A549 (cell line): ENCODE results near the gene CNTN3. TPM values are rescaled to one million over a fixed set of nuclear protein-coding genes. Genes with fewer than 3 reads are reported as not detected.

ENCODE experiments used
- ATAC-seq, 2 experiments: fragments of 200-7000 bp in 1 of 2; fragments of >200 bp in 1 of 2; cut with Nextera tagmentation in 1 of 2; cut with Tn5 transposase in 1 of 2; 3 replicates each; pipeline versions ENCODE4 v1.8.0 to v1.9.1; 2018 to 2020; ENCODE audit warnings: mild to moderate bottlenecking in 1 of 2, moderate library complexity in 1 of 2
- CTCF ChIA-PET: fragments of 300-600 bp; sonication (Branson Sonifier 250); formaldehyde crosslinking; extraction: SDS; loops from one replicate; lab custom pipeline; 2021; ENCODE audit warnings: antibody characterized with exemption, inconsistent platforms; lab: Yijun Ruan, JAX
- POLR2A ChIA-PET: fragments of 350-600 bp; formaldehyde crosslinking; extraction: SDS; loops from one replicate; lab custom pipeline; 2021; ENCODE audit warnings: antibody characterized with exemption, inconsistent platforms; lab: Yijun Ruan, JAX
- DNase-seq, 2 experiments: peaks; one replicate each; pipeline versions ENCODE4 v3.0.0 to v3.0.0-alpha.2; 2011 to 2016; ENCODE audit warnings: low read depth in 1 of 2, low spot score in 1 of 2
- FAIRE-seq: peaks from 2 replicates; lab custom pipeline; 2011; peaks lifted over from hg19 to GRCh38; lab: Jason Lieb, UNC
- H3K27ac ChIP-seq, 2 experiments: fragments of >200 bp; sonication (Bioruptor Twin); formaldehyde crosslinking; 3 replicates each; pipeline ENCODE4 v1.5.1; 2016 to 2017
- H3K4me1 ChIP-seq: fragments of >200 bp; sonication (Bioruptor Twin); formaldehyde crosslinking; 3 replicates; pipeline ENCODE4 v1.6.1; 2016
- H3K4me2 ChIP-seq: fragments of >200 bp; sonication (Bioruptor Twin); formaldehyde crosslinking; 3 replicates; pipeline ENCODE4 v1.6.1; 2016
- H3K4me3 ChIP-seq: fragments of >200 bp; sonication (Bioruptor Twin); formaldehyde crosslinking; 3 replicates; pipeline ENCODE4 v1.5.1; 2016
- H3K9me3 ChIP-seq: fragments of >200 bp; sonication (Bioruptor Twin); formaldehyde crosslinking; 3 replicates; pipeline ENCODE4 v1.6.1; 2016
- BHLHE40 ChIP-seq: IDR thresholded peaks from 2 replicates; pipeline ENCODE4 v1.6.1; 2012; ENCODE audit warnings: low read depth, low read length, inconsistent platforms
- CBX8 ChIP-seq: fragments of 200-600 bp; sonication (generic); IDR thresholded peaks from 2 replicates; pipeline ENCODE4 v1.6.1; 2016
- CEBPB ChIP-seq, 2 experiments: fragments of >200 bp in 1 of 2; sonication (Bioruptor Twin) in 1 of 2; formaldehyde crosslinking in 1 of 2; IDR thresholded peaks; 2 replicates each; pipeline ENCODE4 v1.6.1; 2012 to 2016
- CHD2 ChIP-seq: fragments of 150-350 bp; IDR thresholded peaks from 2 replicates; pipeline ENCODE4 v1.6.1; 2014; ENCODE audit warnings: low read length; ENCODE audit not compliant: partially characterized antibody
- CHD4 ChIP-seq: fragments of 200-600 bp; sonication (generic); IDR thresholded peaks from 2 replicates; pipeline ENCODE4 v1.6.1; 2016; ENCODE audit warnings: antibody characterized with exemption, mild to moderate bottlenecking, borderline replicate concordance
- EHMT2 ChIP-seq: fragments of 200-600 bp; sonication (generic); IDR thresholded peaks from 2 replicates; pipeline ENCODE4 v1.6.1; 2016; ENCODE audit warnings: antibody characterized with exemption, low read depth, mild to moderate bottlenecking, moderate library complexity
- ELK1 ChIP-seq: fragments of 150-350 bp; IDR thresholded peaks from 2 replicates; pipeline ENCODE4 v1.6.1; 2014; ENCODE audit warnings: low read depth, mild to moderate bottlenecking, low read length
- EP300 ChIP-seq, 2 experiments: fragments of >200 bp; sonication (Bioruptor Twin); formaldehyde crosslinking; IDR thresholded peaks; 2 replicates in 1 of 2; 3 replicates in 1 of 2; pipeline ENCODE4 v1.6.1; 2016 to 2017
- ESRRA ChIP-seq: fragments of 150-350 bp; IDR thresholded peaks from 2 replicates; pipeline ENCODE4 v1.6.1; 2014; ENCODE audit warnings: mild to moderate bottlenecking, low read length, borderline replicate concordance
- FOSB ChIP-seq: fragments of 250-450 bp; sonication (Bioruptor Pico); IDR thresholded peaks from 2 replicates; pipeline ENCODE4 v1.5.0; 2020; ENCODE audit warnings: mild to moderate bottlenecking, moderate library complexity
- HEYL ChIP-seq: fragments of 250-450 bp; sonication (Bioruptor Pico); IDR thresholded peaks from 2 replicates; pipeline ENCODE4 v1.8.0; 2021; ENCODE audit warnings: mild to moderate bottlenecking, moderate library complexity
- HOXA7 ChIP-seq: fragments of 250-450 bp; sonication (Bioruptor Pico); IDR thresholded peaks from 2 replicates; pipeline ENCODE4 v1.5.0; 2020; ENCODE audit warnings: mild to moderate bottlenecking, moderate library complexity
- HOXB5 ChIP-seq: fragments of 250-450 bp; sonication (Bioruptor Pico); IDR thresholded peaks from 2 replicates; pipeline ENCODE4 v1.5.0; 2020; ENCODE audit warnings: mild to moderate bottlenecking, moderate library complexity
- JUN ChIP-seq, 2 experiments: fragments of >200 bp; sonication (Bioruptor Twin); formaldehyde crosslinking; IDR thresholded peaks; 2 replicates in 1 of 2; 3 replicates in 1 of 2; pipeline ENCODE4 v1.6.1; 2016 to 2017
- JUNB ChIP-seq: fragments of >200 bp; sonication (Bioruptor Twin); formaldehyde crosslinking; IDR thresholded peaks from 2 replicates; pipeline ENCODE4 v1.6.1; 2016
- MYC ChIP-seq: IDR thresholded peaks from 2 replicates; pipeline ENCODE4 v1.6.1; 2012; ENCODE audit warnings: mild to moderate bottlenecking, inconsistent platforms, low read length, improper control_type of control experiment, borderline replicate concordance
- NFE2L2 ChIP-seq: fragments of 150-350 bp; conservative IDR thresholded peaks from 2 replicates; pipeline ENCODE4 v1.6.1; 2014; ENCODE audit warnings: low read length
- NR3C1 ChIP-seq: fragments of >200 bp; sonication (Bioruptor Twin); formaldehyde crosslinking; IDR thresholded peaks from 3 replicates; pipeline ENCODE4 v1.6.1; 2017
- POLR2A ChIP-seq: IDR thresholded peaks from 2 replicates; pipeline ENCODE4 v1.6.1; 2012; ENCODE audit warnings: mild to moderate bottlenecking, low read length
- POLR2AphosphoS2 ChIP-seq: conservative IDR thresholded peaks from 2 replicates; pipeline ENCODE4 v1.6.1; 2012; ENCODE audit warnings: low read length, improper control_type of control experiment, inconsistent platforms
- RCOR1 ChIP-seq: fragments of 150-350 bp; IDR thresholded peaks from 2 replicates; pipeline ENCODE4 v1.6.1; 2014; ENCODE audit warnings: antibody characterized with exemption, low read length, low read depth
- RFX5 ChIP-seq: fragments of 450-650 bp; IDR thresholded peaks from 2 replicates; pipeline ENCODE4 v1.7.1; 2014; ENCODE audit warnings: antibody characterized with exemption, mild to moderate bottlenecking, moderate library complexity
- USF2 ChIP-seq: fragments of 450-650 bp; IDR thresholded peaks from 2 replicates; pipeline ENCODE4 v1.6.1; 2014; ENCODE audit warnings: antibody characterized with exemption
- ZFP36 ChIP-seq: fragments of 450-650 bp; IDR thresholded peaks from 2 replicates; pipeline ENCODE4 v1.6.1; 2014; ENCODE audit warnings: borderline replicate concordance; ENCODE audit not compliant: partially characterized antibody
- ZNF302 ChIP-seq: fragments of 250-450 bp; sonication (Bioruptor Pico); IDR thresholded peaks from 2 replicates; pipeline ENCODE4 v1.9.0; 2021; ENCODE audit warnings: inconsistent platforms, mild to moderate bottlenecking, moderate library complexity
- WGBS: methylation state at CpG from one replicate; pipeline ENCODE4 v1.1.6; 2017; ENCODE audit errors: missing lambda C conversion rate; 5-methylcytosine and 5-hydroxymethylcytosine counted together
- polyA plus RNA-seq, 4 experiments: library from polyadenylated mRNA; depleted of rRNA in 3 of 4; stranded (reverse); fragments of >200 nt; fragmentation: RNase III in 1 of 4; extraction: RNeasy Plus Mini Kit Qiagen cat#74134 plus additional on column Dnase treatment in 1 of 4; gene quantifications; 2 replicates in 3 of 4; 3 replicates in 1 of 4; pipeline ENCODE4 v1.2.3, GENCODE V29; 2011 to 2017
- TF ChIP-seq, protein P1 (sequence below): fragments of >200 bp; sonication (Bioruptor Twin); formaldehyde crosslinking; IDR thresholded peaks from 3 replicates; pipeline ENCODE4 v1.6.1; 2016
- TF ChIP-seq, protein P2 (sequence below): fragments of >200 bp; sonication (Bioruptor Twin); formaldehyde crosslinking; IDR thresholded peaks from 2 replicates; pipeline ENCODE4 v1.6.1; 2016
- TF ChIP-seq, protein P3 (sequence below): fragments of 200-600 bp; sonication (generic); IDR thresholded peaks from 2 replicates; pipeline ENCODE4 v1.6.1; 2016; ENCODE audit warnings: antibody characterized with exemption, mild to moderate bottlenecking, moderate library complexity

Gene CNTN3
- polyA plus RNA-seq, 2 of the 4 experiments (the other 2 are of a cell fraction): not detected

- TF ChIP-seq, protein P1, sequence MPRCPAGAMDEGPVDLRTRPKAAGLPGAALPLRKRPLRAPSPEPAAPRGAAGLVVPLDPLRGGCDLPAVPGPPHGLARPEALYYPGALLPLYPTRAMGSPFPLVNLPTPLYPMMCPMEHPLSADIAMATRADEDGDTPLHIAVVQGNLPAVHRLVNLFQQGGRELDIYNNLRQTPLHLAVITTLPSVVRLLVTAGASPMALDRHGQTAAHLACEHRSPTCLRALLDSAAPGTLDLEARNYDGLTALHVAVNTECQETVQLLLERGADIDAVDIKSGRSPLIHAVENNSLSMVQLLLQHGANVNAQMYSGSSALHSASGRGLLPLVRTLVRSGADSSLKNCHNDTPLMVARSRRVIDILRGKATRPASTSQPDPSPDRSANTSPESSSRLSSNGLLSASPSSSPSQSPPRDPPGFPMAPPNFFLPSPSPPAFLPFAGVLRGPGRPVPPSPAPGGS: no peak
- TF ChIP-seq NFE2L2 (no peak), JUN (IDR thresholded peaks at IDR 0.05) (no peak), RCOR1 (no peak), HEYL (CRISPR knock-in tag) (no peak), CEBPB (IDR thresholded peaks at IDR 0.05) (no peak), NR3C1 (no peak), HOXB5 (no peak), EP300 (IDR thresholded peaks at IDR 0.05) (no peak), MYC (no peak), EHMT2 (no peak), CBX8 (no peak), FOSB (CRISPR knock-in tag) (no peak), BHLHE40 (no peak)
- TF ChIP-seq, all 56 proteins: peak for 0
- Histone ChIP-seq H3K4me2 (no peak overlapping the region), H3K27ac (no peak overlapping the region), H3K9me3 (no peaks in the 10 kb centered on the region), H3K4me1 (no peaks in the 10 kb centered on the region), H3K4me3 (no peak overlapping the region)
- DNase-seq (no peak), FAIRE-seq (no peak), ATAC-seq (no peak)
- ChIA-PET POLR2A (no interaction called here), CTCF (no interaction called here)
- 7% methylated on average over 1 of the region's 1 CpG for WGBS
These were observed 31.6 kb upstream of the CNTN3 start for GRCh38 chr3:74646094-74646493.

DNA sequence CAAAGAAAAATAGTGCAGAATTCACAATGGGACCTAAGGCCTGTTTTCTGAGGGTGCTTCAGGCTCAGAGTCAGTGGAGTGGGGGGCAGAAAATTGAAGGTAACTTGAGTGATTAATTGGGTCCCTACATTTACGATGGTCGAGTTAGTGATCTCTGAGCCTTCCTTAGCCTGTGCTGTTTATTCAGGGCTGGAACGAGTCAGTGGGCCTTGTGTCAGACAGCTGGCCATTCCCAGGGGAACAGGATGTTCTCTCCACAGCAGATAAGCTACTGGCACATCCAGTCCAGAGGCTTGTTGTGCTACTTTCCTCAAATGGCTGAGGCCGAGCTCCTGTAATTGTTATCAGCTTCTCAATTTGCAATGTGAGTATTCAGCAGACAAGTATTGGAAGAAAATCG lies 29.2 kb upstream of the CNTN3 start:
- DNase-seq (no peak), FAIRE-seq (no peak), ATAC-seq (no peak)
- H3K4me2 ChIP-seq: no peak overlapping the region
- ChIA-PET CTCF (no interaction called here), POLR2A (no interaction called here)
- H3K4me3 ChIP-seq: no peak overlapping the region
- 6% methylated on average over 5 of the region's 5 CpGs for WGBS
- TF ChIP-seq CHD4 (no peak), ELK1 (no peak), POLR2AphosphoS2 (no peak), HOXA7 (CRISPR knock-in tag) (no peak), ESRRA (no peak), NFE2L2 (no peak), JUNB (no peak), ZNF302 (no peak), USF2 (no peak), CHD2 (no peak), FOSB (CRISPR knock-in tag) (no peak), CBX8 (no peak), RFX5 (no peak), EHMT2 (no peak), HEYL (CRISPR knock-in tag) (no peak), ZFP36 (no peak), POLR2A (no peak)
- TF ChIP-seq, protein P2, sequence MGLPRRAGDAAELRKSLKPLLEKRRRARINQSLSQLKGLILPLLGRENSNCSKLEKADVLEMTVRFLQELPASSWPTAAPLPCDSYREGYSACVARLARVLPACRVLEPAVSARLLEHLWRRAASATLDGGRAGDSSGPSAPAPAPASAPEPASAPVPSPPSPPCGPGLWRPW: no peak
- TF ChIP-seq, protein P3, sequence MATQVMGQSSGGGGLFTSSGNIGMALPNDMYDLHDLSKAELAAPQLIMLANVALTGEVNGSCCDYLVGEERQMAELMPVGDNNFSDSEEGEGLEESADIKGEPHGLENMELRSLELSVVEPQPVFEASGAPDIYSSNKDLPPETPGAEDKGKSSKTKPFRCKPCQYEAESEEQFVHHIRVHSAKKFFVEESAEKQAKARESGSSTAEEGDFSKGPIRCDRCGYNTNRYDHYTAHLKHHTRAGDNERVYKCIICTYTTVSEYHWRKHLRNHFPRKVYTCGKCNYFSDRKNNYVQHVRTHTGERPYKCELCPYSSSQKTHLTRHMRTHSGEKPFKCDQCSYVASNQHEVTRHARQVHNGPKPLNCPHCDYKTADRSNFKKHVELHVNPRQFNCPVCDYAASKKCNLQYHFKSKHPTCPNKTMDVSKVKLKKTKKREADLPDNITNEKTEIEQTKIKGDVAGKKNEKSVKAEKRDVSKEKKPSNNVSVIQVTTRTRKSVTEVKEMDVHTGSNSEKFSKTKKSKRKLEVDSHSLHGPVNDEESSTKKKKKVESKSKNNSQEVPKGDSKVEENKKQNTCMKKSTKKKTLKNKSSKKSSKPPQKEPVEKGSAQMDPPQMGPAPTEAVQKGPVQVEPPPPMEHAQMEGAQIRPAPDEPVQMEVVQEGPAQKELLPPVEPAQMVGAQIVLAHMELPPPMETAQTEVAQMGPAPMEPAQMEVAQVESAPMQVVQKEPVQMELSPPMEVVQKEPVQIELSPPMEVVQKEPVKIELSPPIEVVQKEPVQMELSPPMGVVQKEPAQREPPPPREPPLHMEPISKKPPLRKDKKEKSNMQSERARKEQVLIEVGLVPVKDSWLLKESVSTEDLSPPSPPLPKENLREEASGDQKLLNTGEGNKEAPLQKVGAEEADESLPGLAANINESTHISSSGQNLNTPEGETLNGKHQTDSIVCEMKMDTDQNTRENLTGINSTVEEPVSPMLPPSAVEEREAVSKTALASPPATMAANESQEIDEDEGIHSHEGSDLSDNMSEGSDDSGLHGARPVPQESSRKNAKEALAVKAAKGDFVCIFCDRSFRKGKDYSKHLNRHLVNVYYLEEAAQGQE: no peak
- H3K4me1 ChIP-seq: no peaks in the 10 kb centered on the region
- no peaks in the 10 kb centered on the region for H3K9me3 ChIP-seq
- H3K27ac ChIP-seq: no peak overlapping the region
